OCI-LY3 (cell line): Measurements from ENCODE around the gene GSE1.

Experiments
- EZH2phosphoT487 ChIP-seq: fragments of 200-600 bp; shearing (Covaris generic); IDR thresholded peaks from 2 replicates; pipeline ENCODE4 v1.6.1; 2018; ENCODE audit warnings: antibody characterized with exemption, mixed run types, low read depth
- TF ChIP-seq, protein P1 (sequence below): fragments of 200-600, 300-600 bp; sonication (generic); IDR thresholded peaks from 2 replicates; pipeline ENCODE4 v1.5.1; 2014; ENCODE audit warnings: antibody characterized with exemption, low read length, low read depth

DNA sequence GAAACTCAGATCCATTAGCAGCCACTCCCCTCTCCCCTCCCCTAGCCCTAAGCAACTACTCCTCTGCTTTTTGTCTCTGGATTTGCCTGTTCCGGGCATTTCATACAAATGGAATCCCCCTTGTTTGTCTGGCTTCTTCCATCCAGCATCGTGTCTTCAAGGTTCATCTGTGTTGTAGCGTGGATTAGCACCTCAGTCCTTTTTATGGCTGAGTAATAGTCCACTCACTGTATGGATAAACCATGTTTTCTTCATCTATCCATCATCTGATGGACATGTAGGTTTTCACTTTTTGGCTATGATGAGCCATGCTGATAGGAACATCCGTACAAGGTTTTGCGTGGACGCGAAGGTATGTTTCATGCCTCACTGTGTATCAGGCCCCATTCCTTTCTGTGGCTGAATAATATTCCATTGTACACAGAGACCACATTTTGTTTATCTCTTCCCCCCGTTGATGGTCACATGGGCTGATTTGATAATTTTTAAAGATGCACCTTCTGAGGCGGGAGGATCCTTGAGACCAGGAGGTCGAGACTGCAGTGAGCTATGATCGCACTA, 8.9 kb upstream of the GSE1 start:
- TF ChIP-seq, protein P1, sequence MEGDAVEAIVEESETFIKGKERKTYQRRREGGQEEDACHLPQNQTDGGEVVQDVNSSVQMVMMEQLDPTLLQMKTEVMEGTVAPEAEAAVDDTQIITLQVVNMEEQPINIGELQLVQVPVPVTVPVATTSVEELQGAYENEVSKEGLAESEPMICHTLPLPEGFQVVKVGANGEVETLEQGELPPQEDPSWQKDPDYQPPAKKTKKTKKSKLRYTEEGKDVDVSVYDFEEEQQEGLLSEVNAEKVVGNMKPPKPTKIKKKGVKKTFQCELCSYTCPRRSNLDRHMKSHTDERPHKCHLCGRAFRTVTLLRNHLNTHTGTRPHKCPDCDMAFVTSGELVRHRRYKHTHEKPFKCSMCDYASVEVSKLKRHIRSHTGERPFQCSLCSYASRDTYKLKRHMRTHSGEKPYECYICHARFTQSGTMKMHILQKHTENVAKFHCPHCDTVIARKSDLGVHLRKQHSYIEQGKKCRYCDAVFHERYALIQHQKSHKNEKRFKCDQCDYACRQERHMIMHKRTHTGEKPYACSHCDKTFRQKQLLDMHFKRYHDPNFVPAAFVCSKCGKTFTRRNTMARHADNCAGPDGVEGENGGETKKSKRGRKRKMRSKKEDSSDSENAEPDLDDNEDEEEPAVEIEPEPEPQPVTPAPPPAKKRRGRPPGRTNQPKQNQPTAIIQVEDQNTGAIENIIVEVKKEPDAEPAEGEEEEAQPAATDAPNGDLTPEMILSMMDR: no peak
- TF ChIP-seq EZH2phosphoT487: no peak
